GM10248 (cell line): Measurements from ENCODE around the gene COL9A1.

Experiments used
- CTCF ChIA-PET: fragments of 300-600 bp; sonication (Branson Sonifier 250); formaldehyde crosslinking; extraction: SDS; loops from one replicate; lab custom pipeline; 2021; ENCODE audit warnings: antibody characterized with exemption; lab: Yijun Ruan, JAX
- POLR2A ChIA-PET: fragments of 350-650 bp; sonication (Branson Sonifier 250); formaldehyde crosslinking; extraction: SDS; loops from one replicate; lab custom pipeline; 2020; ENCODE audit warnings: antibody characterized with exemption; lab: Yijun Ruan, JAX
- DNase-seq: peaks from one replicate; pipeline ENCODE4 v3.0.0; 2012; ENCODE audit errors: extremely low spot score
- TF ChIP-seq, protein P1 (sequence below): IDR thresholded peaks from 2 replicates; pipeline ENCODE4 v1.5.1; 2012; ENCODE audit warnings: mild to moderate bottlenecking, low read depth; ENCODE audit errors: extremely low read depth, missing control alignments, control extremely low read depth

Gene COL9A1

GRCh38 chr6:70234561-70235236 lies 68.2 kb downstream of the COL9A1 start:
- POLR2A ChIA-PET: no interaction called here
- CTCF ChIA-PET: interaction anchor here (0.7 kb wide), 1 partner anchor 15 kb away, joined by 3 read pairs; no protein-coding TSS in a partner anchor
- TF ChIP-seq, protein P1, sequence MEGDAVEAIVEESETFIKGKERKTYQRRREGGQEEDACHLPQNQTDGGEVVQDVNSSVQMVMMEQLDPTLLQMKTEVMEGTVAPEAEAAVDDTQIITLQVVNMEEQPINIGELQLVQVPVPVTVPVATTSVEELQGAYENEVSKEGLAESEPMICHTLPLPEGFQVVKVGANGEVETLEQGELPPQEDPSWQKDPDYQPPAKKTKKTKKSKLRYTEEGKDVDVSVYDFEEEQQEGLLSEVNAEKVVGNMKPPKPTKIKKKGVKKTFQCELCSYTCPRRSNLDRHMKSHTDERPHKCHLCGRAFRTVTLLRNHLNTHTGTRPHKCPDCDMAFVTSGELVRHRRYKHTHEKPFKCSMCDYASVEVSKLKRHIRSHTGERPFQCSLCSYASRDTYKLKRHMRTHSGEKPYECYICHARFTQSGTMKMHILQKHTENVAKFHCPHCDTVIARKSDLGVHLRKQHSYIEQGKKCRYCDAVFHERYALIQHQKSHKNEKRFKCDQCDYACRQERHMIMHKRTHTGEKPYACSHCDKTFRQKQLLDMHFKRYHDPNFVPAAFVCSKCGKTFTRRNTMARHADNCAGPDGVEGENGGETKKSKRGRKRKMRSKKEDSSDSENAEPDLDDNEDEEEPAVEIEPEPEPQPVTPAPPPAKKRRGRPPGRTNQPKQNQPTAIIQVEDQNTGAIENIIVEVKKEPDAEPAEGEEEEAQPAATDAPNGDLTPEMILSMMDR: no peak

GRCh38 chr6:70231311-70231710 lies 71.6 kb downstream of the COL9A1 start:
- no peak for DNase-seq
- TF ChIP-seq, protein P1: no peak
- CTCF ChIA-PET: interaction anchor here (1.1 to 6.2 kb wide), 9 partner anchors 9 to 727 kb away, joined by 3 to 75 read pairs (median 8); no protein-coding TSS in a partner anchor
- POLR2A ChIA-PET: no interaction called here

More at GRCh38 chr6:70234561-70235236, 68.2 kb downstream of the COL9A1 start:
- DNase-seq: no peak

GRCh38 chr6:70225055-70225454 lies 77.8 kb downstream of the COL9A1 start:
- TF ChIP-seq, protein P1: no peak
- ChIA-PET POLR2A (no interaction called here), CTCF (interaction anchor here (0.9 kb wide), 1 partner anchor 144 kb away, joined by 3 read pairs; no protein-coding TSS in a partner anchor)
- no peak for DNase-seq

DNA sequence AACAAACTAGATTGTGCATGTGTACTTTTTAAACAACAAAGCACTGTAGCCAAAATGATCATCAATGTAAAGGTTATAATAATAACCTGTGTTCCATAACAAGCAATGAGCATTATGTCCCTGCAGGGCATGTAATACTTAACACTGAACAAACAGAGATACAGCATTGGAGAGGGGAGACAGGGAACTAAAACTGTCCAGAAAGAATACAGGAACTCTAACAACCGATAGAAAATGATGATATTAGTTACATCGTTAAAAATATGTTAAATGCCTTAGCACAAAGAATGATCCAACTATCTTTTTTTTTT lies 80.5 kb downstream of the COL9A1 start:
- ChIA-PET POLR2A (no interaction called here), CTCF (interaction anchor here (1.2 to 4.6 kb wide), 8 partner anchors 9 to 734 kb away, joined by 3 to 75 read pairs (median 28); partner anchors contain the start of gene B3GAT2)

GRCh38 chr6:70221715-70222438 lies 81.0 kb downstream of the COL9A1 start:
- TF ChIP-seq, protein P1: no peak
- DNase-seq: no peak
- ChIA-PET POLR2A (no interaction called here), CTCF (interaction anchor here (0.7 to 4.6 kb wide), 45 partner anchors 9 to 1864 kb away, joined by 3 to 75 read pairs (median 6); partner anchors contain the start of gene B3GAT2)

More for the DNA sequence above, 80.5 kb downstream of the COL9A1 start:
- TF ChIP-seq, protein P1: no peak
- DNase-seq: no peak

- CTCF ChIA-PET: interaction anchor here (0.6 to 4.6 kb wide), 50 partner anchors 9 to 1865 kb away, joined by 3 to 75 read pairs (median 5); partner anchors contain the start of gene B3GAT2
- POLR2A ChIA-PET: no interaction called here
- TF ChIP-seq, protein P1: peak; percentile 52
- DNase-seq: peak; percentile 43
Observed at GRCh38 chr6:70221025-70221714, 81.7 kb downstream of the COL9A1 start.
